RPMI8226 (cell line): ENCODE data around the gene LRSAM1.

Experiments
- DNase-seq: peaks from one replicate; pipeline ENCODE4 v3.0.0-alpha.2; 2015

Gene LRSAM1

DNA sequence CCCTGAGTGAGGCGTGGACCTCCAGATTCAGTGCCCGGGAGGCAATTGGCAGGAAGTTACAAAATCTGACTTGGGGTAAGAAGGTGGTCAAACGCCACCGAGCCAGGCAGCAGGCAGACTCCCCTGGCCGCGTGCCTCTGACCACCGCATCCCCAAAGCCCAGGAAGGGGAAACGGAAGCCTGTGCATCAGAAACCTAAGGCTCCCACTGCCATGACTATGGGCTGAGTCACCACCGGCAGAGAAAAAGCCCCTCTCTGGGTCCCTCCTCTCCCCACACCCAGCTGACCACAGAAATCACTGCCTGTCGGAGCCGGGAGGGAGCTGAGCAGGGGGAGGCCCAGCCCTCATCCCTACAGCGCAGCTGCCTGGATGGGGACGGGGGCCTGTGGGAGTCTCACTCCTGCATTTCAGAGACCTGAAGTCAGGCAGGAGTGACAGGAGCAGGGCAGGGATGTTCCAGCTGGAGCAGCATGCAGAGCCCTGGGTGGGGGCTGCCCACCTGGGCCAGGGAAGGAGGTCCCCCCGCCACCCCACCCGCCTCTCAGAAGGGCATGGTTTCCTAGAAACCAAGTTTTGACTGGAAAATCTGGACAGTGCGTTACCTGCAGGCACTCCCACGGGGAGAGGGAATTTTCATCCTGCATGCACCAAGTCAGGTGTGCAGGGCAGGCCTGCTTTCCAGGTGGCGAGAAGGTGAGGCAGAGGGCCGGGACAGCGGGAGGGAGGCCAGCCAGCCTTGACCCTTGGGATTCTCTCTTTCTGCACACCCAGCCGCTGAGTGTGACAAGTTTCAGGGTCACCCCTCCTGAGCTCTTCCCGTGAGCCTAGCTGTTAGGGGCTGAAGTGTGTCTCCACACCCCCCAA lies 68.2 kb downstream of the LRSAM1 start:
- DNase-seq = no peak

DNA sequence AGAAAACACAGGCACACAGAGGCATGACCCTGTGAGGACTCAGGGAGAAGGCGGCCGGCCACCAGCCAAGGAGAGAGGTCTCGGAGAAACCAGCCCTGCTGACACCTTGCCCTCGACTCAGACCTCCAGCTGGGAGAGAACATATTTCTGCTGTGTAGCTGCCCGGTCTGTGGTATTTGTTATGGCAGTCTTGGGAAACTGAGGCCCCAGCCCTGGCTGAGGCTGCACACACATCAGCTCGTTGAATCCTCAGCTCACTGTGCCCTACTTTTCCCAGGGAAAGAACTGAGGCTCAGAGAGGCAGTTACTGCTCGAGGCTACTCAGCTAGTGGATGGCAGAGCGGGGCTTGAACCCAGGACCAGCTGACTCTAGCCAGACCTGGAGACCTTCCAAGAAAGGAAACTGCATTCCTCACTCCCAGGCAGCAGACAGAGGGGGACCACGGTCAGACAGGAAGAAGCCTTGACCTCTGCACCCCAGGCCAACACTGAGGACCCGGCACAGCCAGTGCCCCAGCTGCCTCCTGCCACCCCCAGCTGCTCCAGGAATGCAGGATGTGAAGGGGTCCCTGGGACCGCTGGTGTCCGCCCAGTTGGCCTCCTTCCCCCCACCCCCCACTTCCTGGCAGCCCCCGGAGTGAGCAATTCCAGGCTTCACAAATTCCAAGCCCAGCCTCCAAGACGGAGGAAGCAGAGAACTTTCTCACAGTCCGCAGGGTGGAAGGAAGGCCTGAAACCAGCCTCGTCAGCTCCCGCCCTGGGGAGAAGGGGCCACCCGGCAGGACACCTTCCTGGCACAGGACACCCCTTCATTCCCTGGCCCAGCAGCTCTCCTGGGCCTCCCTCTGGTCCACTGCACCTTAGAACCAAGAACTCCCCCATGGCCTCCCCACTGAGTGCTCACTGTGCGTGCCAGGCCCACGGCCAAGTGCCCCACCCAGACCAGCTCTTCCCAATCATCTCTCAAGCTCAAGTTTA lies 69.9 kb downstream of the LRSAM1 start:
- no peak for DNase-seq

DNA sequence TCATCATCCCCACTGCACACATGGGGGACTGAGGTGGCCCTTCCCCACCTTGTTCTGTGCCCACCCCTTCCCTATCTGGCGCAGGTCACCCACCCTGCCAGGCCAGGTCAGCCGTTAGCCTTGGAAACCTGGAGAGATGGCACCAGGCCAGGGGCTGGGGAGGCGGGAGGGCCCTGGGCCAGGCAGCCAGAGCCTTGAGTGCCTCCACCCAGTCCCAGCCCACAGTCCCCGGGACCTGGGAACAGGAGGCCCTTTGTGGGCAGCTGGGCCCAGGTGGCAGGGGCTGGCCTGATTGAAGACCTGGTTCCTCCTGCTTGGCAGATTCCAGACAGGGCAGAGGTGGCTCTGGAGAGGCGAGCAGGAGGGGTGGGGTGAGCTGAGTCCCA lies 70.6 kb downstream of the LRSAM1 start:
- no peak for DNase-seq

DNA sequence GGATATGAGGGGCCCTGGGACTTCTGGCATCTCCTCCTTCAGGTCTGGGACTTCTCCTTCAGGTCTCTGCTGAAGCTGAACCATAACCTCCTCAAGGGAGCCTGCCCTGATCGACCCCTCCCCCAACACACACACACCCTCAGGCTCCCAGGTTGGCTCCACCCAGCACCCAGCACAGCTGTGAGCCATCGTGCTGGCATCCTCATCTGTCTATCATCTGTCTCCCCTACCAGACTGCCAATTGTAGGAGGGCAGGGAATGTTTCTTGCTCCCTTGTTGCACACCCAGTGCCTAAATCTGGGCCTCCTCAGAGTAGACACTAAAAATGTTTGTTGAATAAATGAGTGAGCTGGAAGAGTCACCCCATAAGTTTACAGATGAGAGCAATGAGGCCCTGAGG lies 71.4 kb downstream of the LRSAM1 start:
- DNase-seq = no peak

DNA sequence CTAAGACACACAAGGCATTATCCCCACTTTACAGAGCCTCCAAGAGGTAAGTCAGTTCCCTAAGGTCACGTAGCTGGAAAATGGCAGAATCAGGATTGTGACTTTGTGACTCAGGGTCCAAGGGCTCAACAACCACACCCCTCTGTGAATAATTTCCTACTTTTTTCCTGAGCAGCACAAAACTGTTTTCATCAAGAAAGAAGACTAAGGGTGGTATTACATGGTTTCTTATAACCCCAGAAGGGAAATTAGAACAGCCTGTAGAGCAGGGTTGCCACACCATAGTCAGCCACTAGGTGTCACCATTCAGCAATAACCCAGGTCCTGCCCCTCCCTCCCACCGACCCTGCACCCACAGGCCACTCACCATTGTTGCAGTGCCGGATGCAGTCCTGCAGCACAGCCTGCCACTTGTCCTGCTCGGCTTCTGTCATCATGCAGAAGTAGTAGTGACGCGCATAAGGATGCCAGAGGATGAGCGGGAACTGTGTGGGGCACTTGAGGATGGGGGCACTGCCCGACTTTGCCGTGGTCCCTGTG lies 72.1 kb downstream of the LRSAM1 start:
- DNase-seq = peak; percentile 43

DNA sequence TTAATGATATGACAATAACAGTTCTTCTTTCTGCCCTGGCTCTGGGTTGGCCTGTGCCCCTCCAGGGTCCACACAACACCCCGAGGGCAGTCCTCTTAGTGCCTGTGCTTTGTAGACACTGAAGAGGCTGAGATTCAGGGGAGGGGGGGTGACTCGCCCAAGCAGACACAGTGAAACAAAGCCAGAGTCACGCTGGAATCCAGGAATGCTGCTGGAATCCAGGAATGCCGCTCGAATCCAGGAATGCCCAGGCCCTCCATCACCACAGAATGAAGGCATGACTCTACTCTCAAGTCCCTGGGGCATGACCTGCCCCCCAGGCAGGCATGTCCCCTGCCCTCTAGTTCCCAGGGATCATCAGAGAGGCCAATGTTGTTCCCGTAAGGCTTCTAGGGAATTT lies 73.1 kb downstream of the LRSAM1 start:
- DNase-seq = no peak

DNA sequence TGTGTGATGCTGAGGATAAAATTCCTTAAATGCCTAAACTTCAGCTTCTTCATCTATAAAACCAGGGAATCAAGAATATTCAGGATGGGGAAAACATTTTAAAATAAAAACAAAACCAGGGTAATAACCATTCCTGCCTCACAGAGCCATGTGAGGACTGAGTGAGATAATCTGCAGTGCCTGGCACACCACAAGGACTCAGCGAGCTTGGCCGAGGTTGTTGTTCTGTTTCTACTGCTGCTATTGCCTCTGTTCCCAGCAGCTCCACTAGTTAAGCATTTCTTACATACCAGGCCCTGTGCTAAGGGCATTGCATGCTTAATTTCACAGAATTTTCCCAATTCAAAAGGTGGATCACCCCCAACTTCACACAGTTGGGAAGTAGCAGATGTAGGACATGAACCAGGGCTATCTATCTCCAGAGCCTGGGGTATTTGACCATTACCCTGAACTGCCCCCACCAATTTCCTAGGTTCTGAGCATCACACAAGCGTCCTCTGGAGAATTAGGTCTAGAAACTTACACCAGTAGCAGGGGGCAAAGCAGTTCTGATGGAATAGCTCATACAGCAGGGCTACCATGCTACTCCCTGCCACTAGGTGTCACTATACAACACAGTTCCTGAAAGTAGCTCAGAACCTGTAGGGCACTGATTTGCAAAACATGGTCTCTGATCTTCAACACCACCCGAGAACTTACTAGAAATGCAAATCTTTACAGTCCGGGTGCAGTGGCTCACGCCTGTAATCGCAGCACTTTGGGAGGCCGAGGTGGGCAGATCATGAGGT lies 74.3 kb downstream of the LRSAM1 start:
- DNase-seq = peak; percentile 61

DNA sequence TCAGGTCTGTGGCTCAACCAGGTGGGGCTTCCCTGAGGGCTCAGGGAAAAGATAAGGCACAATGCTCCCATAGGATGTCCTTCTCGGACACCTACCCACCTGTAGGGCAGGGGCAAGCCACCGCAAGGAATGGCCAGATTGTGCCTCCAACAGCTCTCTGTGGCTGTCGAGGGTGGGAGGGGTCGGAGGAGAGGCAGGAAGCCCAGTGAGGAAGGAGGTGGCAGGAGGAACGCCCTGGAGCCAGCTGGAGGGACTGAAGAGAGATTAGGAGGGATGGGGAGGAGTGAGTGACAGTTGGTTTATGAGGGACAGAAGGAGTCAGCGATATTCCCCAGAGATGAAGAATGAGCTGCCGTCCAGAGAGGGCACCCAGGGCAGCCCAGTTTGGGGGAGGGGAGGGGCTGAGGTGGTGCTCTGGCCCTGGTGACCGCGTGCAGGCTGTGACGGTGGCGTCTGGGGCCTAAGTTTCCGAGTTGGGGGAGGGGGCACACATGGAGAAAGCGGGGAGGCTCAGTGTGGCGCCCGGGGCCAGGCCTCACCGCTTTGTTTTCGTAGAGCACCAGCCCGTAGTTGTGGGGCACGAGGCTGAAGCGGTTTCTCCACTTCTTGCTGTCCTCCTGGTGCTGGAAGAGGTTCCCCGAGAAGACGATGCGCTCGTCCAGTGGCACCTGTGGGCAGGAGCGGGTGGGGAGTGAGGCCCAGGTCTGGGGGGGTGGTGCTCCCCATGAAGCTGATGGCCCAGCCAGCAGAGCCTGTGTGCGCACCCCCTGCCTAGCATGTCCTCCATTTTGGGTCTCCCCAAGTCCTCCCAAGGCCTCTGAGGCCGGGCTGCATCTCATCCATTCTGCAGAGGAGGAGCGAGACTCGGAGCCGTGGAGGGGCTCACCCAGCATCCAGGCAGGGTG lies 75.6 kb downstream of the LRSAM1 start:
- no peak for DNase-seq

DNA sequence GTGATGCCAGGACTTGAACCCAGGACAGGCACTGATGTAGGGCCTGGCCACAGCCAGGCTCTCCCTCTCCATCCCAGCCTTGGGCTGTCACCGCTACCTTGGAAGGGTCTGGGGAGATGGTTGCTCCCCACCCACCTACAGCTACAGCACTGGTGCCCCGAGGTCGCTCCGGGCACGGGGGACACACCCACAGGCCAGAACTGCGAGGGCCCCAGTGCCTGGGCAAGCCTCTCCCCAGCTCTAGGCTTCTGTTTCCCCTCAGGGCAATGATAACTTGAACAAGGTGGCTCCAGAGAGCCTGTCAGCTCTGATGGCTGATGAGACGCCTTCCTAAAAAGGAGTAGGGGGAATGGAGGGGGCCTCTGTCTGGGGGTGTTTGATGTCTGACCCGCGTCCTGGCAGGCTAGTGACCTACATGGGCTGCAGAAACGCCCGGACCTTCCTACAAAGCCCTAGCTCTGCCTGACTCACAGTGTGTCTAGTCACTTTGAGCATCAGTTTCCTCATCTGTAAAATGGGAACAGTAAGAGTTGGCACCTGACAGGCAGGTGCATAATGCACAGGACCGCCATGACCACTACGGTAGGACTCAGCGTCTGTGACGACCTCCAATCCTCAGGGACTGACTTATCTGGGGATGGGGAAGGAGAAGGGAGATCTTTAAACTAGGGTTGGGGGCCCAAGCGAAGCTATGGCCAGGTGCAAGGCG lies 76.4 kb downstream of the LRSAM1 start:
- no peak for DNase-seq

DNA sequence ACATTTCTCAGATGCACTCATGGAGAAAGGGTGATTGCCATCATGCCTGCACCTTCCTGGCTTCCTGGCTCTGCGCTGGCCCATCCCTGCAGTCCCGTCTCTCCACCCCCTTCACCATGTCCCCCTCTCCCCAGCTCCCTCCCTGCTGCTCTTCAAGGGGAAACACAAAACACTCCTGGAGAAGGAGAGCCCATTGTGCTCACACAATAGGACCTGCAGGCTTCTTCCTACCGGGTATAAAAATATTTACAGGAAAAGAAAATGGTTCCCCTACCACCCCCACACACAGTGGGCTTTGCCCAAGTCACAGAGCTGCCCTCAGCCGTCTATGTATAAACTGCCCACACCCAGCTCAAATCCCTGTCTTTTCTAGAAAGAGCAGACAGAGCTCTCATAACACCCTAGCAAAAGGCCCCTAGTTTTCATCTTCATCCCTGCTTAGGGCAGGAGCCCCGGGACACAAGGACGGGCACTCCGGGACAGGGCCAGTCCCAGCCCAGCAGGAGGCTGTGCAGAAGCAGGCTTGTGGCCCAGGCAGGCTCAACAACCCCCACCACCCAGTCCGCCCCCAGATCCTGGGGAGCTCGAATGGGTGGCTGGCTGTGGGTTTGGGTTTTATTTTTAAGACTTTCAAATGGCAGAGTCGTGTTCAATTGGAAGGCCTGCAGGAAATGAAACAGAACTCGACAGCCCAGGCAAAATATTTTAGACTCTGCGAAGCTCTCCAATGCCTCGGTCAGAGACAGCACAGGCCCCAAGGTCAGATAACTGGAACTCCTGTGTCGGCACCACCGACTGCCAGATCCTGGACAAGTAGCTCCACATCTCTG lies 77.3 kb downstream of the LRSAM1 start:
- no peak for DNase-seq

DNA sequence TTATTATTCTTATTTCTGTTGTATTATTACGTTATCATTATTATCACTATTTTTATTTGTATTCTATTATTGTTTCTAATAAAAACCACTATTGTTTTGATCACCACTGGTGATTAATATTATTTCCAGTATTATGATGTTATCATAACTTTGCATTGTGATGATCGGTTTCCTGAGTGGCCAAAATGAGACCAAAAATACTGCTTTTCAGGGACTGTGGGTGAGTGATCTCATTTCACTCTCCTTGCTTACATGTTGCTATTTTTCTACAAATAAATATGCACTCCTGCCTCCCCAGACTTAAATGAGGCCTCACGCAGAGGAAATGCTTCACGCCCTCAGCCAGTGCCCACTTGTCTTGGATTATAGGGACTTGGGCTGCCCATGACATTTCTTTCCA lies 78.4 kb downstream of the LRSAM1 start:
- no peak for DNase-seq

DNA sequence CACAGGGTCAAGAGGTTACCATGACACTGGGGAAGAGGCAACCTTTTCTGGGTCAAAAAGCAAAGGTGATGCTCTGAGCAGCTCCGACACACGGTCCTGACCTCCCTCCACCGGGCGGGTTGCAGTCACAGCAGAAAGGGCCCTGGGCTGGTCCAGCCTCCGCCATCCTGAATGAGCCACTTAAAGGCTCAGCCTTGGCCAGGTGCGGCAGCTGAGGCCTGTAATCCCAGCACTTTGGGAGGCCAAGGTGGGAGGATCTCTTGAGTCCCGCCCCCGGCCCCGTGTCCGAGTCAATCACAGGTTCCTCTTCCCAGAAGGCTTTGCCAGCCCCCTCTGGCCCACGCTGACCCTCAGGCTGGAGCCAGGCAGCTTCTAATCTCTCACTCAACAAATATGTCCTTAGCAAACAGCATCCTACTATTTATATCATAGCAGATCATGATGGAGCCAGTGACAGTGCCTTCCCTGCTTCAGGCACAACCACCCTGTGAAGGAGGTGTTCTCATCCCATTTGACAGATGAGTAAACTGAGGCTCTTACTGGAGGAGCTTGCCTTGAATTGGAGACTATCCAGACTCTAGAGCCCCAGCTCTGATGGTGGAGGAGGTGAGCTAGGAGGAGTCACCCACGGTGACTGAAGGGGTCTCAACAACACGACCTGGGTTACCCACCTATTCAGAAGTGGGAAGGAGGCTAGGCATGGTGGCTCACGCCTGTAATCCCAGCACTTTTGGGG lies 79.1 kb downstream of the LRSAM1 start:
- no peak for DNase-seq

DNA sequence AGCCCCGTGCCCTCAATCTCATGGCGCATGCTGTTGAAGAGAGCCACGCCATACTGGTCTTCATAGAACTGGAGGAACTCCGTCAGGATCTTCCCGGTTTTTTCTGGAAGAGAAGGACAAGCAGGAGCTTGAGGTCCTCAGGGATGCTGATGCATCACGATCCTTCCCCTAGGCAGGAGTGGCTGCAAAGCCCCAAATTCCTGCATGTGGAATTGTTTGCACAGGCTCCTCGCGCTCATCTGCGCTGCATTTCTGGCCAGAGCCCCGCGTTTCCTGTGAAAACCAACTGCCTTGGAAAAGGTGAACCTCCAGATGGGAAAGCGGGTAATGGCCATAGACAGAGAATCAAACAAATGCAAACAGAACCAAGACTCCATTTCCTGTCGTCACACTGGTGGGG lies 80.4 kb downstream of the LRSAM1 start:
- DNase-seq = no peak

DNA sequence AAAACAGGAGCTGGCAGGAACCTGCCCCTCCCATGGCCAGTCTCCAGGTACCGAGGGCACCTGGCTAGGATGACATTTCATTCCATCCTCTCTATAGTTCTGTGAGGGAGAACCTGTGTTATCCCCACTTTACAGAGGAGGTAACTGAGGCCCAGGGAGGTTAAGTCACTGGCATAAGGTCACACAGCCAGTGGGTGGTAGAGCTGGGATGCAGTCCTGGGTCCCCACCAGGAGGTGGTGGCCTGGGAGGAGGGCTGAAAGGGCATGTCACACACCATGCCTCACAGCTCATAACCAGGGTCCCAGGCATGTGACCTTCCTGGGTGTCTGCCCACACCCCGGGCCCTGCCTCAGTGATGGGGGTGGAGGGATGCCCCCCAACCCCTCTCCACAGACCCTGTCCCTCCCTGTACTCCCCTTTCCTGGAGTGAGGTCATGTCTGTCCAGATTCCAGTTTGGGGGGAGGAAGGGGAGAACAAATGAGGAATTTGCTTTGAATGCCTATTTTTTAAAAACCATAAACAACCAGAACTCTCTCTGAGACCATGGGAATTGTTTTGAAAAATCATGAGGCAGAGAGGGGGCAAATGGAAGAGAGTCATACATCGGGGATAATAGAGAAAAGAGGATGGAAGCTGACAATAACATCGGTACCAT lies 83.1 kb downstream of the LRSAM1 start:
- no peak for DNase-seq

DNA sequence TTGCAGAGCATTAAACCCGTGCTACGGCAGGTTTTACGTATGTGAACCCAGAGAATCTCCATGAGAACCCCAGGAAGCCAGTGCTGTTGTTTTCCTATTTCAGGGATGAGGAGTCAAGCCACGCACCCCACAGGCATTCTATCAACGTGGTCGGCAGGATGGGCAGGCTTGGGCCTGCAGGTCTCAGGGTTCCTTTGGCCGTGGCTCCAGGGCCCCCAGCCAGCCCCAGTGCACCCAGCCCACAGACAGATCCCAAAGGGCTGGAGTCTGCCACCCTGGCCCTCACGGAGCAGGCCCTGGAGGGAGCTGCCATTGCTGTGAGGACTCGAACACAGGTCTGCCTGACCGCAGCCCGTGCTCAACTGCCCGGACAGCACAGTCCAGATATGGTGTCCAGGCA lies 83.6 kb downstream of the LRSAM1 start:
- no peak for DNase-seq

DNA sequence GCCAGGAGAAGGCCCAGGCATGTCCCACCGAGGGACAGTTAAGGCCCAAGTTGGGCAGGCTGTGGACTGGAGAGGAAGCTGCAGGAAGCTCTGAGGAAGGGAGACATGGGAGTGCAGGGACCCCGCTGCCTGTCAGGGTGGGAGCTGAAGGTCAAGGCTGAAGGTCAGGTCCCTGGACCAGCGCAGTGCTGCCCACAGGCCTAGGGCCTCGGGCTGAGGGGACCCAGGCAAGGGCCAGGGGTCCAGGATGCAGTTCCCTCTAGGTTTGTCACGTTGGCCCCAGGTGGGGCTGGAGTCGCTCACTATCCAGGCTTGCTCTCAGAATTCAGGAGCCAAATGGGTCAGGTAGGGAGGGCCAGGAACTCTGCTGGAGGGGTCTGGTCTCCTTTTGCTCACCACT lies 84.1 kb downstream of the LRSAM1 start:
- DNase-seq = no peak

DNA sequence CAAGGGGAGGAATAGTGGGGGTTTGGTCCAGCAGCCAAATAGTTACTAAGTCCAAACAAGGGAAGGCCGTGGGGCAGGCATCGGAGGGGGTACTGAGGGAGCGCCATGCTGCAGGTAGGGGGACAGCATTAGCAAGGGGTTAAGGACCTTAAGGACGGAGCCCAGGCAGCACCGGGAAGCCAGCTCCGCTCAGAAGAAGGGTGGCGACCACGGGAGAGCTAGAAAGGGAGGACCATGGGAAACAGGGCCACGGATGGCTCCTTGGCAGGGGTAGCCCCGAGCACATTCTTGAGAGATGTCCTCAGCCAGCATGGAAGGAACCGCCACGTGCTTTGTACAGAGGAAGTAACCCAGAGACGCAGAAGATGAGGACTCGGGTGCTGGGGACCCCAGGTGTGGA lies 84.5 kb downstream of the LRSAM1 start:
- no peak for DNase-seq

DNA sequence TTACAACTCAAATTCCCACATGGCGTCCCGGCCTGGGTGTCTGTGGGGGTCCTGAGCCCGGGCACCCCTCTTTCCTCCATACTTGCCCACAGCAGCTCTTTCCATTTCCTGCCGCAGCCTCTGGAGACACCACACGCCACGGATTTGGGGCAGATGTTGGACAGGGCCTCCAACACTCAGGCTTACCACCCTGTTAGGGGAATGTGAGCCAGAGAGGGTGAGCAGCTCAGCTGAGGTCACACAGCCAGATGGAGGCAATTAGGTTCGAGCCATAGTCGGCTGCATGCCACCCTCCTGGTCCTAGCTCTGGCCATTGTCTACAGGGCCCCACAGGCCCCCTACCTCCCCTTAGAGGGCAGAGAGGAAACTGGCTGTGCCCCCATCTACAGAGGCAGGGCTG lies 85.2 kb downstream of the LRSAM1 start:
- no peak for DNase-seq

DNA sequence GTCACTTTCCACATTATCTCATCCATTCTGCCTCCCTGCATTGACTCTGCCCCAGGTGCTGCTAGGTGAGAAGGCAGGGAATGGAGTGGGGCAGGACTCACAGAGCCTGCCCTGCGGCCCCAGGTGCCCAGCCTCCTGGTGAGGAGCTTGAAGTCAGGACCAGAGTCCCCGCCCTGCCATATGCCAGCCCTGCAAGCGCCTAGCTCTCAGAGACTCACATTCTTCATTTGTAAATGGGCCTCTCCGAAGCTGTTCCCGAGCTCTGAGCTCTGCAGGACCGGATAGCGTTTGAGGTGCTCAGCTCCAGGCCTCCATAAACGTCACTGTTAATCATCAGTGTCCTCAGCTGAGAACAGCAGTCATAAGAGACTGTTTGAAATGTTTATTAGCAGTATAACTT lies 85.7 kb downstream of the LRSAM1 start:
- no peak for DNase-seq
